Endothelial cell of umbilical vein (primary cell): Measurements from ENCODE around the gene TNRC6B. TPM values are rescaled to one million over a fixed set of nuclear protein-coding genes. Genes with fewer than 3 reads are reported as not detected.

Experiments used
- BruUV-seq: library from RNA; stranded (reverse); fragments of 400-500 nt; replicated peaks from 2 replicates; lab custom pipeline; 2021; lab: Mats Ljungman, UMichigan
- CTCF ChIA-PET: fragments of 300-600, 350-600 bp; sonication (Branson Sonifier 250); formaldehyde crosslinking; loops from one replicate; lab custom pipeline; 2021; ENCODE audit warnings: antibody characterized with exemption, inconsistent platforms; lab: Charles Lee
- POLR2A ChIA-PET: fragments of 300-600, 350-600 bp; sonication (Branson Sonifier 250); formaldehyde crosslinking; loops from one replicate; lab custom pipeline; 2021; ENCODE audit warnings: antibody characterized with exemption, inconsistent platforms; lab: Charles Lee
- DNase-seq: peaks from one replicate; pipeline ENCODE4 v3.0.0-alpha.2; 2011; ENCODE audit warnings: low read depth, low spot score
- FAIRE-seq: peaks from 2 replicates; lab custom pipeline; 2011; peaks lifted over from hg19 to GRCh38; lab: Jason Lieb, UNC
- H2AFZ ChIP-seq: 2 replicates; pipeline ENCODE4 v1.6.0; 2012; ENCODE audit warnings: low read depth, low read length, control low read depth, inconsistent platforms
- H3K27ac ChIP-seq: 2 replicates; pipeline ENCODE4 v1.5.1; 2011; ENCODE audit warnings: low read depth, mild to moderate bottlenecking, control low read depth, low read length, moderate library complexity; ENCODE audit not compliant: insufficient read depth
- H3K27me3 ChIP-seq, 2 experiments: 2 replicates each; pipeline versions ENCODE4 v1.6.0 to v1.6.1; 2011; ENCODE audit warnings: low read length in 2 of 2, mixed read lengths in 1 of 2; ENCODE audit not compliant: control insufficient read depth in 2 of 2, insufficient read depth in 2 of 2
- H3K36me3 ChIP-seq, 2 experiments: 2 replicates in 1 of 2; 3 replicates in 1 of 2; pipeline ENCODE4 v1.5.1; 2011; ENCODE audit warnings: low read length in 2 of 2, mild to moderate bottlenecking in 1 of 2, moderate library complexity in 1 of 2; ENCODE audit not compliant: control insufficient read depth in 2 of 2, insufficient read depth in 2 of 2; ENCODE audit errors: extremely low read depth in 1 of 2
- H3K4me1 ChIP-seq: 3 replicates; pipeline ENCODE4 v1.5.1; 2011; ENCODE audit warnings: mild to moderate bottlenecking, low read length; ENCODE audit not compliant: control insufficient read depth, insufficient read depth; ENCODE audit errors: extremely low read depth
- H3K4me2 ChIP-seq: 2 replicates; pipeline ENCODE4 v1.6.1; 2011; ENCODE audit warnings: low read length, control low read depth, mixed read lengths; ENCODE audit not compliant: insufficient read depth
- H3K4me3 ChIP-seq, 3 experiments: fragments of 200-600 bp in 1 of 3; sonication (generic), shearing (Covaris generic) in 1 of 3; replicated peaks in 1 of 3; 2 replicates each; pipeline ENCODE4 v1.5.1; 2011 to 2016; ENCODE audit warnings: control low read depth in 3 of 3, low read length in 3 of 3, mild to moderate bottlenecking in 2 of 3, inconsistent platforms in 1 of 3, low read depth in 1 of 3, moderate library complexity in 1 of 3; ENCODE audit not compliant: insufficient read depth in 1 of 3
- H3K79me2 ChIP-seq: 2 replicates; pipeline ENCODE4 v1.6.0; 2012; ENCODE audit warnings: low read length, inconsistent platforms; ENCODE audit not compliant: control insufficient read depth, insufficient read depth
- H3K9ac ChIP-seq: replicated peaks from 2 replicates; pipeline ENCODE3; 2011; ENCODE audit warnings: low read length, control low read depth; ENCODE audit not compliant: insufficient read depth; ENCODE audit errors: extremely low read depth
- H3K9me1 ChIP-seq: replicated peaks from 3 replicates; pipeline ENCODE4 v1.6.0; 2011; ENCODE audit warnings: mild to moderate bottlenecking, low read length; ENCODE audit not compliant: control insufficient read depth, insufficient read depth; ENCODE audit errors: extremely low read depth
- H3K9me3 ChIP-seq: replicated peaks from 2 replicates; pipeline ENCODE4 v1.5.1; 2012; ENCODE audit warnings: low read length, inconsistent platforms; ENCODE audit not compliant: control insufficient read depth, insufficient read depth
- H4K20me1 ChIP-seq: replicated peaks from 2 replicates; pipeline ENCODE3; 2011; ENCODE audit warnings: mild to moderate bottlenecking, low read length; ENCODE audit not compliant: control insufficient read depth, insufficient read depth; ENCODE audit errors: extremely low read depth
- EZH2 ChIP-seq: IDR thresholded peaks from 2 replicates; pipeline ENCODE4 v1.6.1; 2012; ENCODE audit warnings: borderline replicate concordance, low read depth, mild to moderate bottlenecking, moderate library complexity, low read length, inconsistent platforms; ENCODE audit not compliant: severe bottlenecking
- FOS ChIP-seq: IDR thresholded peaks from 2 replicates; pipeline ENCODE4 v1.6.1; 2011; ENCODE audit warnings: mild to moderate bottlenecking, low read length, moderate library complexity, borderline replicate concordance; ENCODE audit not compliant: insufficient read depth
- GATA2 ChIP-seq: IDR thresholded peaks from 2 replicates; pipeline ENCODE4 v1.7.0; 2011; ENCODE audit warnings: low read depth, mild to moderate bottlenecking, moderate library complexity, mixed read lengths, low read length; ENCODE audit not compliant: insufficient read length, insufficient read depth
- JUN ChIP-seq: IDR thresholded peaks from 2 replicates; pipeline ENCODE4 v1.6.1; 2011; ENCODE audit warnings: borderline replicate concordance, low read depth; ENCODE audit not compliant: insufficient read length, insufficient read depth
- MYC ChIP-seq: IDR thresholded peaks from one replicate; pipeline ENCODE4 v1.6.1; 2011; ENCODE audit warnings: mild to moderate bottlenecking, low read depth, low read length
- POLR2A ChIP-seq: IDR thresholded peaks from 2 replicates; pipeline ENCODE4 v1.6.1; 2012; ENCODE audit warnings: low read depth, mild to moderate bottlenecking, control low read depth, low read length
- POLR2AphosphoS5 ChIP-seq: IDR thresholded peaks from 2 replicates; pipeline ENCODE4 v1.6.1; 2012; ENCODE audit warnings: low read depth, mild to moderate bottlenecking, control low read depth, low read length, moderate library complexity; ENCODE audit not compliant: insufficient read depth
- dilution Hi-C: fragments of 300-500 bp; cut with MboI; formaldehyde crosslinking; loops from one replicate; pipeline ENCODE4 v1.15.0; 2019; ENCODE audit warnings: low sequenced_read_pairs; ENCODE audit not compliant: extremely low pct_ligation_motif_present
- intact Hi-C: fragments of 100-400 bp; cut with micrococcal nuclease; formaldehyde crosslinking; loops from one replicate; pipeline ENCODE4 v1.10.0; 2022
- polyA plus RNA-seq, 4 experiments: library from polyadenylated mRNA; depleted of rRNA in 3 of 4; stranded (reverse) in 3 of 4; unstranded in 1 of 4; fragments of >200 nt; gene quantifications; 2 replicates each; pipeline versions ENCODE4 v1.2.1 to v1.2.3, GENCODE V29; 2011 to 2012; ENCODE audit warnings: missing spikeins in 1 of 4
- total RNA-seq: library from RNA; stranded (reverse); gene quantifications from 2 replicates; pipeline ENCODE4 v1.2.3, GENCODE V29; 2021
- TF ChIP-seq, protein P1 (sequence below), 2 donors: IDR thresholded peaks; 1 replicate in 1 of 2; 2 replicates in 1 of 2; pipeline ENCODE4 v1.5.1; 2011; ENCODE audit warnings: low read length in 2 of 2, mild to moderate bottlenecking in 2 of 2, moderate library complexity in 2 of 2, control low read depth in 1 of 2, inconsistent platforms in 1 of 2, low read depth in 1 of 2; ENCODE audit not compliant: insufficient read depth in 1 of 2; ENCODE audit errors: extremely low read depth in 1 of 2
- TF ChIP-seq, protein P2 (sequence below): IDR thresholded peaks from 2 replicates; pipeline ENCODE4 v1.6.1; 2011; ENCODE audit not compliant: insufficient read depth, insufficient read length

TNRC6B gene
- total and polyA plus RNA-seq, 2 donors (not counting 3 experiments of a cell fraction or from before 2014, with no cell fraction given) = 10.6 to 37.2 TPM

DNA sequence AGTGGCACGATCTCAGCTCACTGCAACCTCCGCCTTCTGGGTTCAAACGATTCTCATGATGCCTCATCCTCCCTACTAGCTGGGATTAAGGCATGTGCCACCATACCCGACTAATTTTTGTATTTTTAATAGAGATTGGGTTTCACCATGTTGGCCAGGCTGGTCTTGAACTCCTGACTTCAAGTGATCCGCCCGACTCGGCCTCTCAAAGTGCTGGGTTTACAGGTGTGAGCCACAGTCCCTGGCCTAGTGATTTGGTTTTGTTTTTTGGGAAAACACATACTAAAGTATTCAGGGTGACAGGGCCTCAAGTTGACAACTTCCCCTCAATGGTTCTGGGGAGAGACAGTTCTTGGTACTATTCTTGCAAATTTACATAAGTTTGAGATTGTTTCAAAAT is 22.1 kb downstream of the TNRC6B start:
- H3K36me3 ChIP-seq = no peaks in the 10 kb centered on the region
- no peak overlapping the region for H2AFZ ChIP-seq
- TF ChIP-seq FOS (no peak), GATA2 (no peak), POLR2AphosphoS5 (no peak), POLR2A (no peak), EZH2 (no peak), JUN (no peak), MYC (no peak)
- TF ChIP-seq, protein P1, sequence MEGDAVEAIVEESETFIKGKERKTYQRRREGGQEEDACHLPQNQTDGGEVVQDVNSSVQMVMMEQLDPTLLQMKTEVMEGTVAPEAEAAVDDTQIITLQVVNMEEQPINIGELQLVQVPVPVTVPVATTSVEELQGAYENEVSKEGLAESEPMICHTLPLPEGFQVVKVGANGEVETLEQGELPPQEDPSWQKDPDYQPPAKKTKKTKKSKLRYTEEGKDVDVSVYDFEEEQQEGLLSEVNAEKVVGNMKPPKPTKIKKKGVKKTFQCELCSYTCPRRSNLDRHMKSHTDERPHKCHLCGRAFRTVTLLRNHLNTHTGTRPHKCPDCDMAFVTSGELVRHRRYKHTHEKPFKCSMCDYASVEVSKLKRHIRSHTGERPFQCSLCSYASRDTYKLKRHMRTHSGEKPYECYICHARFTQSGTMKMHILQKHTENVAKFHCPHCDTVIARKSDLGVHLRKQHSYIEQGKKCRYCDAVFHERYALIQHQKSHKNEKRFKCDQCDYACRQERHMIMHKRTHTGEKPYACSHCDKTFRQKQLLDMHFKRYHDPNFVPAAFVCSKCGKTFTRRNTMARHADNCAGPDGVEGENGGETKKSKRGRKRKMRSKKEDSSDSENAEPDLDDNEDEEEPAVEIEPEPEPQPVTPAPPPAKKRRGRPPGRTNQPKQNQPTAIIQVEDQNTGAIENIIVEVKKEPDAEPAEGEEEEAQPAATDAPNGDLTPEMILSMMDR (IDR thresholded peaks at IDR 0.05; ENCODE audit: extremely low read depth in 1 of 2, insufficient read depth in 1 of 2, low read depth in 1 of 2, low read length in 2 of 2) = no peak
- TF ChIP-seq, protein P2, sequence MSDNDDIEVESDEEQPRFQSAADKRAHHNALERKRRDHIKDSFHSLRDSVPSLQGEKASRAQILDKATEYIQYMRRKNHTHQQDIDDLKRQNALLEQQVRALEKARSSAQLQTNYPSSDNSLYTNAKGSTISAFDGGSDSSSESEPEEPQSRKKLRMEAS = no peak
- no peaks in the 10 kb centered on the region for H3K9me1 ChIP-seq
- H3K9me3 ChIP-seq = no peaks in the 10 kb centered on the region
- intact Hi-C loops = no loop called here
- dilution Hi-C loops = no loop called here
- peaks cover 10% of the 10 kb centered on the region for H3K4me1 ChIP-seq
- ChIA-PET CTCF (no interaction called here), POLR2A (no interaction called here)
- DNase-seq = no peak
- no TSS peak for BruUV-seq
- FAIRE-seq = no peak
- no peaks in the 10 kb centered on the region for H3K27me3 ChIP-seq
- H3K4me2 ChIP-seq = no peak overlapping the region
- H3K4me3 ChIP-seq = no peak overlapping the region
- H3K9ac ChIP-seq = no peak overlapping the region
- no peak overlapping the region for H3K27ac ChIP-seq
- peaks cover 2% of the 10 kb centered on the region for H4K20me1 ChIP-seq
- H3K79me2 ChIP-seq = peaks cover 61% of the 10 kb centered on the region
